IPS-NIHi7 (cell line): Measurements from ENCODE around the gene SEMA3E.
"Not testable (repeated sequence)": the region's sequence is repeated elsewhere in the genome, so short reads cannot be mapped to it uniquely, and the experiment has no call there.

Experiments used
- DNase-seq: peaks from one replicate; pipeline ENCODE4 v3.0.0; 2012; ENCODE audit warnings: mixed read lengths; ENCODE audit errors: extremely low spot score

The SEMA3E gene

DNA sequence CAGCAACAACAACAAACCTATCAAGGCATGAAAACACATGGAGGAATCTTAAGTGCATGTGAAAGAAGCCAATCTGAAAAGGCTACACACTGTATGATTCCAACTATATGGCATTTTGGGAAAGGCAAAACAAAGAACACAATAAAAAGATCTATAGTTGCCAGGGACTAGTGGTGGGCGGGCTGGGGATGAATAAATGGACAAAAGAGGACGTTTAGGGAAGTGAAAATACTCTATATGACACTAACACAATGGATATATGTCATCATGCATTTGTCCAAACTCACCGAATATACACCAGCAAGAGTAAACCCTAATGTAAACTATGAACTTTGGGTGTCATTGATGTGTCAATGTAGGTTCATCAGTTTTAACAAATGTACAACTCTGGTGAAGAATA, 89.1 kb downstream of the SEMA3E start:
- DNase-seq = no peak

- DNase-seq = not testable (repeated sequence)
These were observed 96.4 kb downstream of the SEMA3E start for GRCh38 chr7:83552556-83552955.

GRCh38 chr7:83550100-83550499, 98.8 kb downstream of the SEMA3E start:
- no peak for DNase-seq

GRCh38 chr7:83548250-83548649, 100.7 kb downstream of the SEMA3E start:
- no peak for DNase-seq

DNA sequence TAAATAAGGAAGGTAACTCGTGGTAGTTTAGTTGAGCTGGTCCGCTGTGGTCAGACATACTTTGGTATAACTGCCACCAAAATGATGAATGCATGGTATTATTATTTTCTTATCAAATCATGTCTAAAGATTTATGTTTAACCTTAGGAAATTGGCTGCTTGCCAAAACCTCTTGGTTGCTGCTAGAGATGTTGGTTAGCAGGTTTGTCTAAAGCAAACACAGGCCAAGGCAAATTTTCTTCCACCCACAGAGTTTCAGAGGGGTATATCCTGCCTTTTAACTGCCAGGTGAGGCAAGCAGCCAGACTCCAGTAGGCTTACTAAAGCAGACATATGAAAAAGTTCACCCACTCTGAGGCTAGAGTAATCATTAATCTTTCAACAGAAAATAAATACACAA, 101.4 kb downstream of the SEMA3E start:
- DNase-seq = no peak

- DNase-seq = no peak
These were observed 102.4 kb downstream of the SEMA3E start for GRCh38 chr7:83546586-83546985.

GRCh38 chr7:83541187-83541960, 107.6 kb downstream of the SEMA3E start:
- DNase-seq = no peak

DNA sequence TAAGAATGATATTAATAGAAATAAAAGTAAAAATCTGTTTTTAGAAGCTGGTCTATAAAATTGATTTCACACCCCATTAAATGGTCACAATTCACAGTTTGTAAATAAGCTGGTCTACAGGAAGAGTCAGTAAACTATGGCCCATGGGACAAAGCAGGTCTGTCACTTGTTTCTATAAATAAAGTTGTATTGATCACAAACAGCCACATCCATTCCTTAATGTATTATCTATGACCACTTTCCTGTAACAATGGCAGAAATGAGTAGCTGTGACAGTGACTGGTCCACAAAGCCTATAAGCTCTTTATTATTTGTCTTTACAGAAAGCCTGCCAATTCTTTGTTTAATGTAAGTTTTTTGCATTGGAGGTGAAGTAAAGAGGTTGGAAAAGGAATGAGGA, 114.5 kb downstream of the SEMA3E start:
- no peak for DNase-seq

DNA sequence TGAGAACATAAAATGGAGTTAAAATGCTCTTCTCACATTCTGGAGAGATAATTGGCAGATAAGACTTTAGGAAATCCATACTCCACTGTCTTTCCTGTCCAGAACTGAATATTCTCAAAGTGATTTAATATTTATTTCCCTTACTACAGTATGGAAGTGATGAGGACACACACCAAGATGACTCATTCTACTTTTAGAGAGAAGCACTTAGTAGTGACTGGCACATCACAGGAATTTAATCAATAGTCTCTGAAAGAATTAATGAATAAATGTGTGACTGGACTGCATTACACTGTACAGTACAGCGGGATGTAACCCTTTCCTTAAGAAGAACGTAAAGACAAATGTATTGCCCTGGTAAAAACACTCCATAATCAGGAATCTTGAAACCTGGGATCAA, 116.7 kb downstream of the SEMA3E start:
- no peak for DNase-seq

DNA sequence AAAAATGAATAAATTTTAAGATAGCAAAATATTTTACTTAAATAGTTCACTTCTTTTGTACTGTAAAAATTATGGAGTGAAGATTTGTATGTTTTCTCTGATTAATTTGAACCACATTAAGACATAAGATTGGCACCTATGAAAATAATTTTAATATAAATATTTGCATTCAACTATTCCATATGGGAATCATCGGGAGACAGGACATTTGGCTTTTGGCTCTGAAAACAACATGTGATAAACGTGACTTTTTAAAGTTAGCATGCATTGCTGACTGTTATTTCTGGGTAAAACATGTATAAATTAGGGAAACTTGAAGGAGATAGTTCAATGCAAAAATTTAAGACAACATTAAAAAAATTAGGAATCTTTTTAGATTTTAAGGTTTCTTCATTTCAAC, 117.2 kb downstream of the SEMA3E start:
- no peak for DNase-seq

DNA sequence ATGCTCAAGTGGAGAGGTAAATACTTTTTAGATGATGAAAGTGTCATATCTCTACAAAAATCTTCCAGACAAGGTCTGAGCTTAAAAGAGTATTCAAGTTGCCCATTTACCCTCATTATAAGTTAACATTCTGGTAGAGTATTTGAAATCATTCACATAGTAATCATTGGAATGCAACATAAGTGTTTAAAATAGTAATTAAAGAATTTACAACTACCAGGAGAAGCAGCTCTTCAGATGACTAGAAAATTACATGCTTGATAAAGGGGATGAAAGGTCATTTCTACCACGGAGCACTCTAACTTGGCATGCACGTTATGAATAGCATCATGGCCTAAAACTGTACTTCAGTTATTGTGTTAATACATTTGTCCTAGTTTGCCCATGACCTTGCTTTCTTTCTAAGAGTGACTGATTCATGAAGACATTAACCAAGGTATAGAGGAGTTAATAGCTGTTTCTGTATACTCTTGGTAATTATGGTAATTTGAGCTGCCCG, 120.0 kb downstream of the SEMA3E start:
- no peak for DNase-seq

GRCh38 chr7:83524277-83525075, 124.5 kb downstream of the SEMA3E start:
- no peak for DNase-seq

DNA sequence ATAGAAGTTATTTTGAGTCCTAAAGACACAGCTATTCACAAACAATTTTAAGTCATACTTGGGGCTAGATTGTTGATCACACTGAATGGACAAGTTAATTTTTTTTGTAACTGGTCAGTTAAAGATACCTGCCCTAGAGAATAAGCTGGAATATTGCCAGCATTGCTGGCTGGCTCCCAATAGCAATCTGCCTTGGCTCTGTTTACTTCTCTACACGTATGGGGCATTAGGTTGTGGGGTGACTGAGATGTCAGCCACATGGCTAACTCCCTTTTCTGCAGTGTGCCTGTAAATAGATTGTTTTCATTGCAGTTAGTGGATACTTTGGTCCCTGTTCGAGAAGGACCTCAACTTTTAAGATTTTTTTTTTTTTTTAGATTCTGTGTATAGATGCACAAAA, 128.2 kb downstream of the SEMA3E start:
- DNase-seq = no peak

- no peak for DNase-seq
These were observed 129.7 kb downstream of the SEMA3E start for GRCh38 chr7:83519240-83519639.

- no peak for DNase-seq
These were observed 131.8 kb downstream of the SEMA3E start for GRCh38 chr7:83517035-83517700.

DNA sequence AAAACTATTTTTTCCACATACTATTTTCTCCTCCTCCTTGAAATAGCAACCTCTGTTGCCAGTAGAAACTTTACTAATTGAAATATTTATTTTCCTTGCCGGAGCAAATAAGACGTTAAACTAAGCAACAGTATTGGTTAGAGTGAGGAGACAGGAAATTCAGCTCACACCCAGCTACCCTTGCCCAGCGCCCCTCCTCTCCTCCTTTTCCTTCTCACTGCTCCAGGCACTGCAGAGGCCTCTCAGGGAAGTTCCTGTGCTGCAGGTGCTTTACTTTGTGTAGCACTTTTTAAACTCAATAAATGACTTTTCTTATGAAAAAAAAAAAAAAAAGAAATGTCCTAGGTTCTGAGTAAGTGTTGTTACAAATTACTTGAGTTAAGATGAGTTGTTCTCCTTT, 134.0 kb downstream of the SEMA3E start:
- peak; percentile 54 for DNase-seq

GRCh38 chr7:83509255-83510021, 139.5 kb downstream of the SEMA3E start:
- no peak for DNase-seq

DNA sequence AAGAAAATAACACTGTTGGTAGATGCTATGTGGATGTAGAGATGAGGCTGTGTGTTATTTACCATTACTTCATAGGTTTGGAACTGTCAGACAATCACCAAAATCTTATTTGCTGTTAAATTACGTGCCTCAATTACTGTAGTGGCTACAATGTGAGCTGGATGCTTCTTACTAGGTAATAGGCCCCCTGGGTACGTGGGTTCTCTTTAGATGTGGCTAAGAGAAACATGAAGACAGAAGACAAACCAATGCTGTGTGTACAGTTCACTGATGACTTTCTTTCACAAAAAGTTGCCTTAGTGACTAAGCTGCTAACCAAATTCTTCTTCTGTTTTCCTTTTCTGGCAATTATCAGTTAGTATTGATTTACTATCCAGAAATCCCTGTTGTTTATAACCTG, 144.6 kb downstream of the SEMA3E start:
- no peak for DNase-seq

DNA sequence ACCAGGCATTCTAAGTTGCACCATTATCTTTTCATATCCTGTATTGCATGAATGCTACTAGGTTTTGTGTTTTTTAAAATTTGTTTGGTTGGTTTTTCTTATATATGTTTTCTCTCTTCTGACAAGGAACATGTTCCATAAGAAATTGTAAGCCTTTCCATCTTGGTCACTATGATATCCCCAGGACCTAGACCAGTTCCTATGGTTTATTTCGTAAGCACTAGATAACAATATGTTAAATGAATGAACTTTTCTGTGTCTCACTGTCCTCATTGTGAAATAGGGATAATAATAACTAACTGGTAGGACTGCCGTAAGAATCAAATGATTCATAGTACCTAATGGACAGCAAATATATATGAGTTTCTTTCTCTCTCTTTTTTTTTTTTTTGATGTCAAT, 146.3 kb downstream of the SEMA3E start:
- no peak for DNase-seq

DNA sequence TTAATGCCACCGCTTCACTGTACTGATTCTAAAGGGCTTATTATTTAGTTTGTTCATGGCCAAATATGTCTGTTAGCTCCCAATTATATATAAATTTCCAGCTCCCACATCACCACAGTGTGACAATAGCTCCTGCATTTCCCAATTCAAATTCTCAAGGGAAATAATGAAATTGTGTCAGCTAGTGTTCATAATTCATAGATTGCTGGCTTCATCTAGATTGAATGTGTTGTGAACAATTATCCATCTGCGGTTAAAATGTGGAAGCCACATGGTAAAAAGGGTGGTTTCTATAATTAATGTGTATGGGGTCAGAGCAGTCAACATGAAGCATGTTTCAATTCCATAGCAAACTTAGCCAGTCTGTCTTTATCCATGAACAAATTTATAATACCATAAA, 154.3 kb downstream of the SEMA3E start:
- DNase-seq = no peak

GRCh38 chr7:83492802-83493201, 156.1 kb downstream of the SEMA3E start:
- DNase-seq = no peak

- no peak for DNase-seq
These were observed 161.1 kb downstream of the SEMA3E start for GRCh38 chr7:83487801-83488200.
